Fibroblast of villous mesenchyme (primary cell): ENCODE measurements around the gene NGEF. TPM values are rescaled to one million over a fixed set of nuclear protein-coding genes. Genes with fewer than 3 reads are reported as not detected.

Experiments used
- DNase-seq: peaks from one replicate; pipeline ENCODE4 v3.0.0-alpha.2; 2010; ENCODE audit warnings: low read depth
- H3K4me3 ChIP-seq: 2 replicates; pipeline ENCODE4 v1.5.1; 2011; ENCODE audit warnings: low read depth, mild to moderate bottlenecking, low read length
- total RNA-seq: library from RNA; depleted of rRNA; stranded (reverse); fragments of >200 nt; gene quantifications from 2 replicates; pipeline ENCODE4 v1.2.3, GENCODE V29; 2012
- TF ChIP-seq, protein P1 (sequence below): IDR thresholded peaks from 2 replicates; pipeline ENCODE4 v1.5.1; 2012; ENCODE audit warnings: low read depth, mild to moderate bottlenecking, low read length; ENCODE audit not compliant: insufficient read depth

Gene NGEF
- total RNA-seq, 1 donor = 0.86 TPM

DNA sequence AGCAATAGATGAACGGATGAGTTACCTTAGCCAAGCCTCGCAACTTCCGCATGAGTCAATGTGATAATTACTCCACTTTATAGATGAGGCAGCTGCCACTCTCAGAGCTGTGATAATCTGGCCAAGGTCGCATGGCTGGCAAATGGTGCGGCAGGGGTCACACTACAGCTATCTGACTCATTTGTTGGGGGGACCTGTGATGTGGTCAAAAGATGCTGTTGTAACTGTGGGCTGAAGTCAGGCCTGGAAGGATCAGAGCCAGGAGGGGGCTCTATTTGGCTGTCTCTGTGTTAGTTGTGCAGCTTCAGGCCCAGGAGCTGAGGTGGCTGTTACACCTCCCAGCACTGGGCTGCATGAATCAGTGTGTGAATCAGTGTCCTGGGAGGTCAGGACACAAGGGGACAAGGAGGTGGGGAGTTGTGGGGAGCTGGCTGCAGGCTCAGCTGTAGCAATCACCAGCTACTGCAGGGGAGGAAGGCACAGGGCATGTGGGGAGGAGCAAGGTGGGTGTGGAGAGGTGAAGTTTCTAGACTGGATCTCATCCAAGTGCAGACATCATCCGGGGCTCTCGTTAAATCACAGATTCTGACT, 33.1 kb downstream of the NGEF start:
- TF ChIP-seq, protein P1, sequence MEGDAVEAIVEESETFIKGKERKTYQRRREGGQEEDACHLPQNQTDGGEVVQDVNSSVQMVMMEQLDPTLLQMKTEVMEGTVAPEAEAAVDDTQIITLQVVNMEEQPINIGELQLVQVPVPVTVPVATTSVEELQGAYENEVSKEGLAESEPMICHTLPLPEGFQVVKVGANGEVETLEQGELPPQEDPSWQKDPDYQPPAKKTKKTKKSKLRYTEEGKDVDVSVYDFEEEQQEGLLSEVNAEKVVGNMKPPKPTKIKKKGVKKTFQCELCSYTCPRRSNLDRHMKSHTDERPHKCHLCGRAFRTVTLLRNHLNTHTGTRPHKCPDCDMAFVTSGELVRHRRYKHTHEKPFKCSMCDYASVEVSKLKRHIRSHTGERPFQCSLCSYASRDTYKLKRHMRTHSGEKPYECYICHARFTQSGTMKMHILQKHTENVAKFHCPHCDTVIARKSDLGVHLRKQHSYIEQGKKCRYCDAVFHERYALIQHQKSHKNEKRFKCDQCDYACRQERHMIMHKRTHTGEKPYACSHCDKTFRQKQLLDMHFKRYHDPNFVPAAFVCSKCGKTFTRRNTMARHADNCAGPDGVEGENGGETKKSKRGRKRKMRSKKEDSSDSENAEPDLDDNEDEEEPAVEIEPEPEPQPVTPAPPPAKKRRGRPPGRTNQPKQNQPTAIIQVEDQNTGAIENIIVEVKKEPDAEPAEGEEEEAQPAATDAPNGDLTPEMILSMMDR = no peak
- DNase-seq = peak; percentile 23
- no peak overlapping the region for H3K4me3 ChIP-seq

DNA sequence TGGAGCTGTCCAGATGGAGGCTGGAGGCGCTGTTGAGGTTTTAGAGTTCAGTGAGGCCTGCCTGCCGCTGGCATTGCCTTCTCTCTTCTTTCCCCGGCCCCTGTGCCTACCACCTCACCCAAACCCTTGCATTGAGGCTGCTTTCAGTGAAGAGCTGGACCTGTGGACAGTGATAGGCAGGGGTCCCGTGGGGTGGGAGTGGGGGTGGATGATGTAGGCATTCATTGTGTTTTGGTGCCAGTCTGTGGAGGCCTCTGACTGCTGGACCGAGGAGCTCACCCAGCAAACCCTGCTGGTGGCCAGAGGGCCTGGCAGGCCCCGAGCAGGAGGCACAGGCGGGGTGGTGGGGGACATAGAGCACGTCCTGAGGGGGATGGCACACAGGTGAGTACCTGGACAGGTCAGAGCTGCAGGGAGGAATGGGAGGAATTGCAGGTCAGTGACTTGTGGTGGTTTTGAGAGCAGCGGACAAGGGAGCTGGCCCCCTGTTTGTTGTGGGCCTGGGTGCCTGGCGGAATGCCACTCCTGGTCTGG, 35.6 kb downstream of the NGEF start:
- no peak overlapping the region for H3K4me3 ChIP-seq
- TF ChIP-seq, protein P1 = no peak
- no peak for DNase-seq

DNA sequence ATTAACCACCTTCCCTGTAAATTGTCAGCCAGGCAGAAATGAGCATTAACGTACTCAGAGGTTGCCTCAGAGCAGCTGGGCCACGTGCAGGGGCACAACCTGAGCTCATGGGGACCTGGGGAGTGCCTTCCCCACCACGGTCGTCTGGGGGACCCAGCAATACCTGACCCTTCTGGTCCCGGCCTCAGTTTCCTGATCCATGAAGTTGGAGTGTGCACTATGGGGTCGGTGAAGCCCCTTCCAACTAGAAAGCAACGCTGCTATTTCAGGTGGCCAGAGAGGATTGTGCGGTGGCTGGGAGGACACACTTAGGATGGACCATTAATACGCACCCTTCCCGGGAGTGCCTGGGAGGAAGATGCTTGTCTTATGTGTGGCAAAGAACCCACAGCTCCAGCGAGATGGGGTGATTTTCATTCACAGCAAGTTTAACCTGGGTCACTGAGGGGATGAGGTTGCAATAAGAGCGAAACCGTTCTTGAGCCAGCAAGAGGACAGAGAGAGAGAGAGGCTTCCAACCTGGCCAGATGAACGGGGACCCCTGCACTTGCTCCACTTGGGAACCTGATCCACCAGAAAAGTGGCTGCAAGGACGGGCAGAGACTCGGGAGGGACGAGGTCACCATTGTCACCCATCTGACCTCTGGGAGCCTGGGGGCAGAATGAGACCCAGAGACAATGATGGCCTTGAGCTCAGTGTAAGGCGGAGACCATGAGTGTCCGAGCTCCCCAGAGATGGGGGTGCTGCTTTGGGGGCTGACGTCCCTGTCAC, 36.2 kb downstream of the NGEF start:
- no peak for DNase-seq
- no peak overlapping the region for H3K4me3 ChIP-seq
- TF ChIP-seq, protein P1 = no peak

DNA sequence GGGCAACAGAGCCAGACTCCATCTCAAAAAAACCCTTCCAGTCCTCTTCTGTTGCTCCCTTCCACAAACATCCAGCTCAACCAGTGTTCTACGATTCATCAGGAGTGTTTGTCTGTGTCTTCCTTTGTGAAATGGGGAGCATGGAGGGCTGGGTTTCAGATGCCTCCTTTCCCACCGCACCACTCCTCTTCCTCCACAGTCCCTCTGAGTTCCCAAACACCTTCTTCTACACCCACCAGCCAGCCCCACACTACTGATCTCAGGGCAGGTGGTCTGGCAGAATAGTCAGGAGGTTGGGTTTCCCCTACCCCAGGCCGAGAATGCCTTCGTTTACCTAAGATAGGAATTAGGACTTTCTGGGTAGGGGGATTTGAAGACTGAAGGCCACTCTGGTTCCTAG, 36.9 kb downstream of the NGEF start:
- TF ChIP-seq, protein P1 = no peak
- DNase-seq = no peak
- H3K4me3 ChIP-seq = no peak overlapping the region

DNA sequence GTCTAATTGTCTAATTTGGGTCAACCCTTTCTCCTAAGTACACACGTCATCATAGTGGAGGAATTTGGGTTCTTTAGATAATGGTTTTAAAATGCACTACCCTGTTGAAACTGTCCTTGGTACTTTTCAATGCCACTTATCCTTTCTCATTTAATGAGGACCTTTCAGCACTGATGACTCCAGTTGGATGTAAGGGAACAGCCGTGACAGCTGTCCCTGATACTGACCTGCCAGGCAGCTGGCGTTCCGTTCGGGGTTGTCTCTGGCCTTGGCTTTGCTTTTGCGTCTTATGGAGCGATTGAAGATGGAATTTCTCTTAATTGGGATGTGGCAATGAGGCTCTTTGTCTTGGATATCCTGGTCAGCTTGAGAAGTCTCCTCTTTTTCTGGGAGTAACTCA, 38.7 kb downstream of the NGEF start:
- H3K4me3 ChIP-seq = no peak overlapping the region
- no peak for DNase-seq
- TF ChIP-seq, protein P1 = no peak

DNA sequence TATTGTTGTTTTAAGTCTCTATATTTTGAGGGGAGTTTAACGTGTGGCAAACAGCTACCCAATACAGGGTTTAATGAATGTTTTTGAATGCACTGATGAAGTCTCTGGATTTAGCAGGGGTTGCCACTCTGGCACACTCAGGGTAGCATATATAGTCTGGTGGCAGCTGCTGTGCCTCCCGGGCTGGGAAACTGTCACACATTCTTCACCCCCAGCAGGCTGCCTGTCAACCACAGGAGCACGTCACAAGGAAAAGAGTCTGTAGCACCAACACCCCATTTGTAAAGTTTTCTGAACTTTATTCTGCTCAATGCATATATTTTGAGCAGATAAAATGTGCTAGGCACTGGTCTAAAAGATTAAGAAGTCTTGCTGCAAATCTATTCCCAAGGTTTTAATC, 39.3 kb downstream of the NGEF start:
- DNase-seq = no peak
- TF ChIP-seq, protein P1 = no peak
- no peak overlapping the region for H3K4me3 ChIP-seq
